CD8-positive, alpha-beta memory T cell (primary cell): ENCODE measurements around the gene CUX1. TPM values are rescaled to one million over a fixed set of nuclear protein-coding genes. Genes with fewer than 3 reads are reported as not detected.
"Not testable (repeated sequence)": the region's sequence is repeated elsewhere in the genome, so short reads cannot be mapped to it uniquely, and the experiment has no call there.

ENCODE experiments used
- CTCF ChIA-PET: fragments of 350-600 bp; sonication (Branson Sonifier 250); formaldehyde crosslinking; loops from one replicate; lab custom pipeline; 2021; ENCODE audit warnings: antibody characterized with exemption; lab: Charles Lee
- POLR2A ChIA-PET: fragments of 350-600 bp; sonication (Branson Sonifier 250); formaldehyde crosslinking; loops from one replicate; lab custom pipeline; 2021; ENCODE audit warnings: antibody characterized with exemption; lab: Charles Lee
- DNase-seq, 5 donors: peaks; one replicate each; pipeline versions ENCODE4 v3.0.0 to v3.0.0-alpha.2; 2020 to 2022; ENCODE audit warnings: mixed read lengths in 1 of 5
- H3K27ac ChIP-seq: one replicate; pipeline ENCODE4 v1.7.0; 2013; ENCODE audit warnings: low read depth, mild to moderate bottlenecking, low read length, moderate library complexity
- H3K27me3 ChIP-seq: 2 replicates; pipeline ENCODE4 v1.7.0; 2013; ENCODE audit warnings: low read length, mild to moderate bottlenecking; ENCODE audit not compliant: insufficient read depth, poor library complexity, severe bottlenecking
- H3K36me3 ChIP-seq: 2 replicates; pipeline ENCODE4 v1.7.0; 2013; ENCODE audit warnings: mild to moderate bottlenecking, low read length, moderate library complexity; ENCODE audit not compliant: insufficient read depth
- H3K4me1 ChIP-seq: 2 replicates; pipeline ENCODE4 v1.7.0; 2013; ENCODE audit warnings: mild to moderate bottlenecking, low read length, moderate library complexity; ENCODE audit not compliant: insufficient read depth
- H3K4me3 ChIP-seq: 2 replicates; pipeline ENCODE4 v1.7.0; 2013; ENCODE audit warnings: mild to moderate bottlenecking, low read length
- H3K9me3 ChIP-seq: 2 replicates; pipeline ENCODE4 v1.7.0; 2013; ENCODE audit warnings: mild to moderate bottlenecking, low read length
- H3K27ac Mint-ChIP-seq, 8 donors: one replicate each; pipeline ENCODE4 v1.8.0; 2020 to 2021; ENCODE audit warnings: mixed read lengths in 8 of 8, mild to moderate bottlenecking in 6 of 8, inconsistent platforms in 3 of 8, moderate library complexity in 3 of 8
- H3K27me3 Mint-ChIP-seq, 2 donors: one replicate each; pipeline ENCODE4 v1.8.0; 2020 to 2021; ENCODE audit warnings: mixed read lengths in 2 of 2, mild to moderate bottlenecking in 1 of 2, moderate library complexity in 1 of 2
- H3K36me3 Mint-ChIP-seq, 3 donors: one replicate each; pipeline ENCODE4 v1.8.0; 2020 to 2021; ENCODE audit warnings: mixed read lengths in 3 of 3, inconsistent platforms in 1 of 3, mild to moderate bottlenecking in 1 of 3
- H3K4me1 Mint-ChIP-seq, 3 donors: one replicate each; pipeline ENCODE4 v1.8.0; 2020 to 2021; ENCODE audit warnings: mixed read lengths in 3 of 3, inconsistent platforms in 1 of 3, mild to moderate bottlenecking in 1 of 3
- H3K4me3 Mint-ChIP-seq, 7 donors: one replicate each; pipeline ENCODE4 v1.8.0; 2020 to 2021; ENCODE audit warnings: mixed read lengths in 7 of 7, mild to moderate bottlenecking in 6 of 7, moderate library complexity in 4 of 7, inconsistent platforms in 2 of 7
- H3K9me3 Mint-ChIP-seq, 5 donors: one replicate each; pipeline ENCODE4 v1.8.0; 2020 to 2022; ENCODE audit warnings: mixed read lengths in 5 of 5, mild to moderate bottlenecking in 3 of 5, moderate library complexity in 2 of 5, inconsistent platforms in 1 of 5
- polyA plus RNA-seq: library from polyadenylated mRNA; unstranded; fragments of 300-500 nt; fragmentation: Illumina TruSeq; gene quantifications from one replicate; pipeline ENCODE4 v1.2.3, GENCODE V29; 2021
- total RNA-seq, 2 experiments: library from RNA; stranded (reverse); gene quantifications; one replicate each; pipeline ENCODE4 v1.2.3, GENCODE V29; 2021

Gene CUX1
- total and polyA plus RNA-seq, 3 experiments from 2014 or later = 23.2 to 26.4 (median 23.6) TPM

DNA sequence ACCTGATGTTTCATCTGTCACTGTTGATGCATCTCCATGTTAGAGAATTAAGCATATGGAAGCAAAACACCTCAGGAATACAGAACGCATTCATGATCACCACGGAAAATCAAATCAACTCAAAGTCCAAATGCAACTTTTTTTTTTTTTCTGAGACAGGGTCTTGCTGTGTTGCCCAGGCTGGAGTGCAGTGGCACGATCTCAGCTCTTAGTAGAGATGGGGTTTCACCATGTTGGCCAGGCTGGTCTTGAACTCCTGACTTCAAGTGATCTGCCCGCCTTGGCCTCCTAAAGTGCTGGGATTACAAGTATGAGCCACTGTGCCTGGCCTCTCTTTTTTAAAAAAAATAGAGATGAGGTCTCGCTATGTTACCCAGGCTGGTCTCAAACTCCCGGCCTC is 50.3 kb downstream of the CUX1 start:
- H3K9me3 Mint-ChIP-seq, H3K4me1 ChIP-seq, H3K27ac ChIP-seq, DNase-seq, H3K4me3 Mint-ChIP-seq, H3K27ac Mint-ChIP-seq, H3K36me3 ChIP-seq, H3K36me3 Mint-ChIP-seq, POLR2A ChIA-PET, H3K27me3 Mint-ChIP-seq, H3K4me3 ChIP-seq, H3K9me3 ChIP-seq, H3K27me3 ChIP-seq: not testable (repeated sequence)
- CTCF ChIA-PET = interaction anchor here (0.7 kb wide), 1 partner anchor 10 kb away, joined by 3 read pairs; no protein-coding TSS in a partner anchor
- H3K4me1 Mint-ChIP-seq = peaks cover 36 to 58% (median 39%) of the 10 kb centered on the region in 3 donors

GRCh38 chr7:101868191-101868950 is 50.9 kb downstream of the CUX1 start:
- CTCF ChIA-PET = interaction anchor here (0.7 kb wide), 1 partner anchor 11 kb away, joined by 3 read pairs; no protein-coding TSS in a partner anchor
- Histone ChIP-seq H3K9me3 (no peaks in the 10 kb centered on the region), H3K27me3 (no peaks in the 10 kb centered on the region), H3K36me3 (no peaks in the 10 kb centered on the region), H3K4me3 (no peak overlapping the region), H3K4me1 (peaks cover 4% of the 10 kb centered on the region), H3K27ac (no peak overlapping the region)
- Mint-ChIP-seq H3K27ac (peak overlapping the region in 4 of 8 donors; percentile 6 to 81 (median 38)), H3K36me3 (peaks cover 1 to 5% (median 4%) of the 10 kb centered on the region in 3 donors), H3K4me3 (no peak overlapping the region), H3K4me1 (peaks cover 36 to 58% (median 39%) of the 10 kb centered on the region in 3 donors), H3K27me3 (no peaks in the 10 kb centered on the region), H3K9me3 (no peaks in the 10 kb centered on the region)
- POLR2A ChIA-PET = no interaction called here
- no peak for DNase-seq

GRCh38 chr7:101869026-101869900 is 51.8 kb downstream of the CUX1 start:
- Mint-ChIP-seq H3K27me3 (no peaks in the 10 kb centered on the region), H3K4me1 (peaks cover 33 to 58% (median 34%) of the 10 kb centered on the region in 3 donors), H3K9me3 (no peaks in the 10 kb centered on the region), H3K27ac (peak overlapping the region in 3 of 8 donors; percentile 19 to 82 (median 81)), H3K4me3 (peak overlapping the region in 1 of 7 donors; percentile 71), H3K36me3 (peaks cover 0 to 5% (median 4%) of the 10 kb centered on the region in 3 donors)
- Histone ChIP-seq H3K36me3 (no peaks in the 10 kb centered on the region), H3K4me3 (no peak overlapping the region), H3K9me3 (no peaks in the 10 kb centered on the region), H3K27me3 (no peaks in the 10 kb centered on the region), H3K27ac (no peak overlapping the region), H3K4me1 (peaks cover 4% of the 10 kb centered on the region)
- POLR2A ChIA-PET = interaction anchor here (0.5 kb wide), 1 partner anchor 121 kb away, joined by 4 read pairs; no protein-coding TSS in a partner anchor
- CTCF ChIA-PET = no interaction called here
- DNase-seq = no peak

DNA sequence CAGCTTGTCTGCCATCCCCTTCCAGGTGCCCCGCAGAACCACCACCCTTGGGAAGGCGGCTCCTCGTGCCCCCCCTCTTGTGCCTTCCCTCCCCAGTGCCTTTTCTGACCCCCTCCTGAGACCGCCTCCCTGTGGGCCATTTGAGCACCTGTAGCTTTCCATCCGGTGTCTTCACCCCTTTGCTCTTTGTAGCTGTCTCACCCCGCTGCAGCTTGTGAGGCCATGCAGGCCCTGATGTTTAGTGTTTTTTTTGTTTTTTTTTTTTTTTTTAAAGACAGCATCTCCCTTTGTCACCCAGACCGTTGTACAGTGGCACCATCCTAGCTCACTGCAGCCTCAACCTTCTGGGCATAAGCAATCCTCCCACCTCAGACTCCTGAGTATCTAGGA is 52.5 kb downstream of the CUX1 start:
- H3K9me3 Mint-ChIP-seq = no peaks in the 10 kb centered on the region
- no peaks in the 10 kb centered on the region for H3K9me3 ChIP-seq
- CTCF ChIA-PET = no interaction called here
- H3K36me3 ChIP-seq = no peaks in the 10 kb centered on the region
- peaks cover 0 to 5% (median 4%) of the 10 kb centered on the region in 3 donors for H3K36me3 Mint-ChIP-seq
- H3K4me3 ChIP-seq = no peak overlapping the region
- H3K27me3 ChIP-seq = no peaks in the 10 kb centered on the region
- H3K27ac ChIP-seq = no peak overlapping the region
- POLR2A ChIA-PET = no interaction called here
- H3K27ac Mint-ChIP-seq = peak overlapping the region in 2 of 8 donors; percentile 14 to 32
- no peaks in the 10 kb centered on the region for H3K27me3 Mint-ChIP-seq
- no peak overlapping the region for H3K4me3 Mint-ChIP-seq
- peaks cover 4% of the 10 kb centered on the region for H3K4me1 ChIP-seq
- no peak for DNase-seq
- H3K4me1 Mint-ChIP-seq = peaks cover 35 to 60% (median 37%) of the 10 kb centered on the region in 3 donors

DNA sequence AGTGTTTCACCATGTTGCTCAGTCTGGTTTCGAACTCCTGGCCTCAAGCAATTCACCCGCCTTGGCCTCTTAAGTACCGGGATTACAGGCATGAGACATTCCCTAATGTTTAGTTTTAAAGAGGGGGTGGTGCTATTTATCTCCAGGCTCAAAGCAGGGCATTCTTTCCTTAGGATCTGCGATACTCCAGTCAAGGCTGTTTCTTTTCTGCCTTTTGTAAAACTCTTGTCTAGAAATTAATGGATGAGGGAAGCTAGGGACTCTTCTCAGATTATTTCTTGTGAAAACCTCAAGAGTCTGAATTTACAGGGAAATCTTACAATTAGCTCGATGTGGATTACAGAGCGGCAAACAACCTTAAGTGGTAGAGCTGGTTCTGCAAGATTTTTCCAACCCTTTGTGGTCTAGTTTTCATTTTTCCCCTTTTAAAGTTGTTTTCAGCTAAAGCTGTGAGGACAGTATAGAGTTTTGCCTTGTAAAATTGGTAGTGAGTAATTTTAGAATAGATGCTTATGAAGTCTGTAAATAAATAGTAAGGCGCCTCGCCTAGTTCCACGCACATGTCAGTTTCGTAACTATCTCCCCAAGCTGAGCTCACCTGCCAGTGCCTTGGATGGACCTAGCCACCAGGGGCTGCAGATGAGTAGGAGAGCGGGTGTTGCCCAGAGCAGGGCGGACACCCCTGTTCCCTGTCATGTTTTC is 53.1 kb downstream of the CUX1 start:
- H3K36me3 ChIP-seq = no peaks in the 10 kb centered on the region
- no peaks in the 10 kb centered on the region for H3K9me3 ChIP-seq
- peaks cover 35 to 57% (median 35%) of the 10 kb centered on the region in 3 donors for H3K4me1 Mint-ChIP-seq
- H3K4me3 Mint-ChIP-seq = no peak overlapping the region
- H3K4me3 ChIP-seq = no peak overlapping the region
- H3K27me3 Mint-ChIP-seq = no peaks in the 10 kb centered on the region
- peaks cover 0 to 2% (median 0%) of the 10 kb centered on the region in 3 donors for H3K36me3 Mint-ChIP-seq
- POLR2A ChIA-PET = no interaction called here
- no peaks in the 10 kb centered on the region for H3K27me3 ChIP-seq
- peaks cover 4% of the 10 kb centered on the region for H3K4me1 ChIP-seq
- no peak overlapping the region for H3K27ac ChIP-seq
- no peaks in the 10 kb centered on the region for H3K9me3 Mint-ChIP-seq
- CTCF ChIA-PET = no interaction called here
- no peak for DNase-seq
- peak overlapping the region in 2 of 8 donors; percentile 14 to 32 for H3K27ac Mint-ChIP-seq

GRCh38 chr7:101871351-101871750 is 53.9 kb downstream of the CUX1 start:
- peaks cover 32 to 54% (median 33%) of the 10 kb centered on the region in 3 donors for H3K4me1 Mint-ChIP-seq
- peaks cover 4% of the 10 kb centered on the region for H3K4me1 ChIP-seq
- CTCF ChIA-PET = no interaction called here
- no peak overlapping the region for H3K27ac ChIP-seq
- POLR2A ChIA-PET = no interaction called here
- peak overlapping the region in 1 of 8 donors; percentile 17 for H3K27ac Mint-ChIP-seq
- H3K9me3 ChIP-seq = no peaks in the 10 kb centered on the region
- no peak overlapping the region for H3K4me3 Mint-ChIP-seq
- H3K27me3 Mint-ChIP-seq = no peaks in the 10 kb centered on the region
- no peaks in the 10 kb centered on the region for H3K36me3 Mint-ChIP-seq
- no peaks in the 10 kb centered on the region for H3K27me3 ChIP-seq
- H3K36me3 ChIP-seq = no peaks in the 10 kb centered on the region
- no peak overlapping the region for H3K4me3 ChIP-seq
- no peaks in the 10 kb centered on the region for H3K9me3 Mint-ChIP-seq
- no peak for DNase-seq

- POLR2A ChIA-PET = no interaction called here
- CTCF ChIA-PET = no interaction called here
- Mint-ChIP-seq H3K27me3 (no peaks in the 10 kb centered on the region), H3K4me3 (no peak overlapping the region), H3K36me3 (peaks cover 0 to 2% (median 0%) of the 10 kb centered on the region in 3 donors), H3K4me1 (peaks cover 16 to 31% (median 24%) of the 10 kb centered on the region in 3 donors), H3K9me3 (no peaks in the 10 kb centered on the region), H3K27ac (peak overlapping the region in 1 of 8 donors; percentile 48)
- no peak overlapping the region for H3K4me3 ChIP-seq
- no peaks in the 10 kb centered on the region for H3K4me1 ChIP-seq
- no peak for DNase-seq
- H3K36me3 ChIP-seq = no peaks in the 10 kb centered on the region
- H3K27ac ChIP-seq = no peak overlapping the region
- H3K27me3 ChIP-seq = no peaks in the 10 kb centered on the region
- H3K9me3 ChIP-seq = no peaks in the 10 kb centered on the region
Observed at GRCh38 chr7:101874028-101874427, 56.6 kb downstream of the CUX1 start.
